SH-SY5Y (cell line): ENCODE results near the gene RPGR.

Source experiments
- GATA2 ChIP-seq: IDR thresholded peaks from 2 replicates; pipeline ENCODE4 v1.6.1; 2011; ENCODE audit warnings: mild to moderate bottlenecking, low read depth, low read length
- GATA3 ChIP-seq: IDR thresholded peaks from 2 replicates; pipeline ENCODE4 v1.6.1; 2011; ENCODE audit warnings: low read depth, mild to moderate bottlenecking, low read length, moderate library complexity

The RPGR gene

GRCh38 chrX:38262715-38263620 is 64.3 kb downstream of the RPGR start:
- TF ChIP-seq GATA3 (no peak), GATA2 (no peak)

- TF ChIP-seq GATA2 (no peak), GATA3 (no peak)
Measured at GRCh38 chrX:38260231-38260630, 67.1 kb downstream of the RPGR start.

DNA sequence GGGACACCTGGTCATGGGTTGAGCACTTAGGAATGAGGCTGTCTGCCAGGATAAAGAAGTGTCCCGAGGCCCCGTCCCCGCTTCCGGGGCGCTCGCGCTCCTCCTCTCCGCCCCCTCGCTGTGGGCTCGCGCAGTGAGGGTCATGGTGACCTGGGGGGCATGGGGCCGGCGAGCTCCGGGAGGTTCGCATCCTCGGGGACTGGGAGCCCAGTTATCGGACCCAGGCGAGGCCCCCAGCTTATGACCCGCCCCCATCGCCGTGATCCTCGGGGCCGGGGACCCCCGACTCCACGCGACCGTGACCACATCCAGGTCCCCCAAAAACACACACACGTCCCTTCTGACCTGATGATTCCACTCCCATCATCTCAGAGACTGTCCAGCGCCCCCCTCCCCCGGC is 71.3 kb downstream of the RPGR start:
- no peak for TF ChIP-seq GATA3
- TF ChIP-seq GATA2: no peak

DNA sequence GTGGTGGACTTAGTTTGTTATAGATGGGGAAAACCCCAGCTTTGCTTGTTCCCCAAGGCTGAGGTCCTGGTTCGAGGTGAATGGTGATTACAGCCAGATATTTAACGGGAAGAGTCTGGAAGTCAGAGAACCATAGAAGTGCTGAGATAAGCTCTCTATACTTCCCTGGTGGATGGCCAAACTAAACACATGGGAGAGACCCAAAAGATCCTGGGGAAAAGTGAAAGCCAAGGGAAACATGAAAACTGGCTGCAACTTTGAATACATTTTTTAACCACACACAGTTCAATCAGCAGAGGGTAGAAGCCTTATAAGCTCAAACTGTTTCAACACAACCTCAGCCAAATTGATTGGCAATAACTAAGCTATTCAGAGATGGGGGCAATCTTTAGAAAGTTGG is 77.3 kb downstream of the RPGR start:
- TF ChIP-seq GATA3 (no peak), GATA2 (no peak)

DNA sequence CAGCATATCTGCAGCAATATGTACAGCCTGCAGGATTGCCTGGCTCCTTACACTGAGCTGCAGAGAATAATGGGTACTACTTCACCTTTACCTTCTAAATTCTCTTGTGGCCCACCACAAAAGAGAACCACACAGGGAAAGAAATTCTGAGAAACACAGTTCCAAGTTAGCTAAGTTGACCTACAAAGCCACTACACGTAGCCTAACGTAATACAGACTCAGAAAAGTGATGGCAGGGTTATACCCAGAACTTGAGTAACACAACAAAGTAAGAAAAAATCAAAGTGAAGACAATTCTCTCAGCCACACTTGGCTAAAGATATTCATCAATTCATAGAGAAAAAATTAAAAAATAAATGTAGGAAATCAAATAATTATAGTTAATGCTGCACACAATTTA is 80.3 kb downstream of the RPGR start:
- TF ChIP-seq GATA2 (no peak), GATA3 (no peak)

GRCh38 chrX:38240541-38240940 is 86.8 kb downstream of the RPGR start:
- no peak for TF ChIP-seq GATA2
- TF ChIP-seq GATA3: no peak

DNA sequence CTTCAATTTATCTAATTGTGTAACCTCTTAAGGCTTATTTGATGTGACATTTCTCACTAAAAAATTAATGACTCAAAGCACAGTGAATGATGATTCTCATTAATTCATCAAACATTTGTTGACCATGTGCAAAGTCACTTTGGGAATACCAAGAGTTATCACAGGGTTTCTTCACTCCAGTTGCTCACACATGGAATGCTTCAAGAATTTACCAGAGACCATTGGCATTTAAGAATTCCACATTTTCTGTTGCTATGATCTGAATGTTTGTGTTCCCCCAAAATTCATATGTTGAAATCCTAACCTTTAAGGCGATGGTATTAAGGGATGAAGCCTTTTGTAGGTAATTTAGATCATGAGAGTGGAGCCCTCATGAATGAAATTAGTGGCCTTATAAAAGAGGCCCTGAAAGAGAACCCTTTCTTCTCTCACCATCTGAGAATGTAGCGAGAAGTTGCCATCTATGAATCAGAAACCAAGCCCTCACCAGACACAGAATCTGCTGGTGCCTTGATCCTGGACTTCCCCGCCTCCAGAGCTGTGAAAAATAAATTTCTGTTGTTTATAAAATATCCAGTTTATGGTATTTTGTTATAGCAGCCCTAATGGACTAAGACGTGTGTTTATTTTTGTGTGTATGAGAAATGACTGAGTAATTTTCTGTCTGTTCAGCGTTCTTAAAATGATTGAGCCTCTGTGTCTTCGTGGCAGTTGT is 90.3 kb downstream of the RPGR start:
- no peak for TF ChIP-seq GATA3
- no peak for TF ChIP-seq GATA2

GRCh38 chrX:38233891-38234667 is 93.2 kb downstream of the RPGR start:
- TF ChIP-seq GATA2 (no peak), GATA3 (no peak)

GRCh38 chrX:38232079-38232686 is 95.1 kb downstream of the RPGR start:
- TF ChIP-seq GATA2 (no peak), GATA3 (no peak)

DNA sequence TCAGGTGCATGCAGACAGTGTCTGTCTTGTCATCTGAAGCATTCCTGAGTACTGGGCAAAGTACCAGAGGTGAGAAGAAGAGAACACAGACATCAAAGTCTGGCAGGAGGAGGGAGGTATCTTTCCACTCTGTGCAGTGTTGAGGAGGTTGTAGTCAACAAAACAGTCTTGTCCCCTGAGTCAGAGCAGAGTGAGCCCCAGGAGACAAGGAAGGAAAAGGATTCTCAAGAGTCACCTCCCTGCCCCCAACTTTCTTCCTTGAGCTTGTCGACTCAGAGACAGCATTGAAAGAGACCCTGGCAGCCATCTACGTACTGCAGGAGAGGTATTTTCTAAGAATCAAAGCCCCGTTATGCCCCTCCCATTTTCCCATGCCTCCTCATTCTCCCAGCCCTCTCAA is 102.2 kb downstream of the RPGR start:
- TF ChIP-seq GATA2: no peak
- no peak for TF ChIP-seq GATA3

- TF ChIP-seq GATA2 (no peak), GATA3 (no peak)
Measured at GRCh38 chrX:38224160-38224559, 103.1 kb downstream of the RPGR start.

DNA sequence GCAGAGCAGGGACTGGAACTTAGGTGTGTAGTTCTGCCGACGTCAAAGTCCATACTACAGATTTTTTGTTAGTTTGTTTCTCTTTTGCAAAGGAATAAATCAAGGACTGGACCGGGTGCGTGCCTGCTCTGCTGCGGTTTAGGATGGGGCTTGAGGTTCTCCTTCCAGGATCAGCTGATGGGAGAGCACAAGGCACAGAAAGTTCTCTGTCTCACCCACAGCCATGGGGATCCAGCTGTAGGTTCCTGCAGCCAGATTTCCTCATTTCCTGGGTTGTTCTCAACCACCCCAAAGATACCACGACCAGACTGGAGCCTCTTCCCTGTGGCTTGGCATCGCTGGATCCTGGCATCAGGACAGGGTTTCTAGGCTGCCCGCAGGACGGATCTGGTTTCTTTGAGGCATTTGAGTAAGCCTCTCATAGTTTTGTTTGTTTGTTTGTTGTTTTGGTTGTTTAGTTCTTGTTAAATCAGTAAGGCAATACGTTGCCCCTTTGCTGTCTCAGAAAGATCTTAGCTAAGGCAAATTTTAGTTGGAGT is 105.8 kb downstream of the RPGR start:
- TF ChIP-seq GATA2 (no peak), GATA3 (no peak)
